ENCODE measurements around the gene TFDP2.

The TFDP2 gene

DNA sequence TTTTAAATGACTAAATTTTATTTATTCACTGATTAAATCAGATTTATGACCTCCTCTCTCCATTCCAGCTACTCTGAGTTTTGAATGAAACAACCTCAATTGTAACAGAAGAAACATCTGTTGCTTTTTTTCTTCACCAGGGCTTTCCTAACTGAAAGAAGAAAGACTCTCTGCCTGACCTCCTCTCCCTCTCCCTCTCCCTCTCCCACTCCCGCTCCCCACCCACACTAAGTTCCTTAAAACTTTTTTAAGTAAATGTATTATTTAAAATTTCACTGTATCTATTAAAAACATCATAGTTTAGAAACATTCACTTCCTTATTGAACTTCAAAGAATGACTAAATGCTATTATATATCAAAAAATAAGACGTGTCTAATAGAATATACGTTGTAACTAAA, 122.0 kb downstream of the TFDP2 start:
- TF ChIP-seq GATA2 (IDR thresholded peaks at IDR 0.05; ENCODE audit: low read depth, low read length), result no peak
- no peak for TF ChIP-seq GATA3 (IDR thresholded peaks at IDR 0.05; ENCODE audit: low read depth, low read length)

DNA sequence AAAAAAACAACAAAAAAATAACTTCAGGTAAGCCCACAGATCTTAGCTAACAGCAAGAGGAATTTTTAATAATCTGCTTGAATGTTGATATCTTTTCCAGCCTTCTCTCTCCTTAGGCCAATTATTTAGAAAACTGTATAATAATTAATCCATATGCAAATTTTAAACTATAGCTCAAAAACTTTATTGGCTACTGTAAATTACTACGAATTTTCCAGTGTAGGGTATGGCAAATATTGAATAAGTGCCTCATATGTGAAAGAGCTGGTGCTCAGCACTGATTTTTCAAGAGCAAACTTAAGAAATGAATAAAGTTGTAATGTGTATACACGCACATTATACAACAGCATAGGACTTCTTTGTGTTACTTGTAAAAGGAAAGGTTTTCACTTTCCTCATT, 123.0 kb downstream of the TFDP2 start:
- TF ChIP-seq GATA2 (IDR thresholded peaks at IDR 0.05; ENCODE audit: low read depth, low read length) (no peak), GATA3 (IDR thresholded peaks at IDR 0.05; ENCODE audit: low read depth, low read length) (no peak)

GRCh38 chr3:142022381-142022780, 127.0 kb downstream of the TFDP2 start:
- TF ChIP-seq GATA3 (IDR thresholded peaks at IDR 0.05; ENCODE audit: low read depth, low read length) (no peak), GATA2 (IDR thresholded peaks at IDR 0.05; ENCODE audit: low read depth, low read length) (no peak)

DNA sequence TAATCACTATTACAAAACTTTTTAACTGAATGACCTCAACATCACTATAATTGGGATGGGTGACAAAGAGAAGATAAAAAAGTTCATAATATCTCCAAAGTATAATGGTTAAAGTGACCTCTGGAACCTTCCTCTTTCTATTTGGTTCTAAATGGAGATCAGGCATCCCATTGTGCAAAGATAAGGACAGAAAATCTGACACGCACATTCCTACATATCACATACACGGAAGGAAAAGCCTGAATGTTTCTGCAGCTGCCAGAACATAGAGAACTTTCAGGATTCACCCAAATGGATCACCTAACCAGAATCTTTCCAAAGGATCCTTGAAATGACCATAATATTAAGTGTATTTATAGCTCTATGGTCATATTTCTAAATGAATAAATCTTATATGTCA, 128.2 kb downstream of the TFDP2 start:
- TF ChIP-seq GATA3 (IDR thresholded peaks at IDR 0.05; ENCODE audit: low read depth, low read length) (no peak), GATA2 (IDR thresholded peaks at IDR 0.05; ENCODE audit: low read depth, low read length) (no peak)

DNA sequence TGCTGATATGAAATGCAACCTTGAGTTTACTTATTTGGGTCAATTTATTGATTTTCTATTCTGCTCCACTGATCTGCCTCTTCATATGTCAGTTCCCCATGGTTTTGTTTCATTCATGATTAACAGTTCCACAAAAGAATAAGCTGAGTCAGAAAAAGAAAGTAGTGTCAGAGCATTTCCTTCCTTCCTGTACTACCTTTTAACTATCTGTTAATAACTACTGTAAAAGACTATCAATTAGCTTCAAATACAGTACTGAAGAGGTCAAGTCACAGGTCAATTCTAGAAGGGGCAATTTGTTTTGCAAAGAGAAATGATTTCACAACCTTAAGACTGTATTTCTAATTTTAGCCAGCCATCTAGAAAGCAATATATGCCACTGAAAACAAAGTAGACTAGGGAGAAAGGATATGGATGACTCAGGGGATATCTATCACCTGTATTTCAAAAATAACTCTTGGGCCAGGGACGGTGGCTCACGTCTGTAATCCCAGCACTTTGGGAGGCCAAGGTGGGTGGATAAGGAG, 129.5 kb downstream of the TFDP2 start:
- no peak for TF ChIP-seq GATA3 (IDR thresholded peaks at IDR 0.05; ENCODE audit: low read depth, low read length)
- TF ChIP-seq GATA2 (IDR thresholded peaks at IDR 0.05; ENCODE audit: low read depth, low read length), result no peak

DNA sequence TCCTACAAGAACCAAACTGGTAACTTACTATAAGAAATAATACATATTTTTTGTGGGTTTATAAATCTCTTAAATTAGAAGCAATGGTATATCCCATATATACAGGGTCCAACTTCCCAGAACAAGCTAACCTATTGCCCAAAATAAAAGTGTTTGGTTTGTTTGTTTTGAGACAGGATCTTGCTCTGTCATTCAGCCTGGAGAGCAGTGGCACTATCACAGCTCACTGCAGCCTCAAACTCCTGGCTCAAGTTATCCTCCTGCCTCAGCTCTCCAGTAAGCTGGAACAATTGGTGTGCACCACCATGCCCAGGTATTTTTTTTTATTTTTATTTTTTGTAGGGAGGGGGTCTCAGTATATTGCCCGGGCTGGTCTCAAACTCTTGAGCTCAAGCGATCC, 135.4 kb downstream of the TFDP2 start:
- TF ChIP-seq GATA2 (IDR thresholded peaks at IDR 0.05; ENCODE audit: low read depth, low read length) (no peak), GATA3 (IDR thresholded peaks at IDR 0.05; ENCODE audit: low read depth, low read length) (no peak)

GRCh38 chr3:142013326-142013980, 135.9 kb downstream of the TFDP2 start:
- TF ChIP-seq GATA2 (IDR thresholded peaks at IDR 0.05; ENCODE audit: low read depth, low read length), result no peak

GRCh38 chr3:142009029-142009428, 140.3 kb downstream of the TFDP2 start:
- no peak for TF ChIP-seq GATA2 (IDR thresholded peaks at IDR 0.05; ENCODE audit: low read depth, low read length)
- no peak for TF ChIP-seq GATA3 (IDR thresholded peaks at IDR 0.05; ENCODE audit: low read depth, low read length)

- TF ChIP-seq GATA3 (IDR thresholded peaks at IDR 0.05; ENCODE audit: low read depth, low read length) (no peak), GATA2 (IDR thresholded peaks at IDR 0.05; ENCODE audit: low read depth, low read length) (no peak)
These were observed 141.5 kb downstream of the TFDP2 start for GRCh38 chr3:142007710-142008399.

DNA sequence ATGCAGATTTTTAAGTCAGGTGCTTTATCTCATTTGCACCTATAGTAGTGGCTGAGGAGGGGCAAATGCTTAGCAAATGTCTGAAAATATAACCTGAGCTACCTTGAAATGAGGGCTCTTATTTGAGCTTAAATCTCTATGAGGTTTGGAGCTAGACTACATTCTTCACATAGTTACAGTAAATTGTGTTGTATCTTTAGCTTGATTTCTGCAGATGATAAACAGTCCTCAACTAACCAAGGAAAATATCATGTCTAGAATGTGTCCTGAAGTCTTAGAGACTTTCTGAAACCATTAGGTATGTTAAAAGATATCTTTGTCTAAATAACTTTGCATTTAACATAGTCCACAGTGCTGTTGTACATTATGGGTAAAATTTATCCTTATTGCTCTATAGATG, 145.3 kb downstream of the TFDP2 start:
- no peak for TF ChIP-seq GATA3 (IDR thresholded peaks at IDR 0.05; ENCODE audit: low read depth, low read length)
- TF ChIP-seq GATA2 (IDR thresholded peaks at IDR 0.05; ENCODE audit: low read depth, low read length), result no peak

- TF ChIP-seq GATA2 (IDR thresholded peaks at IDR 0.05; ENCODE audit: low read depth, low read length) (no peak), GATA3 (IDR thresholded peaks at IDR 0.05; ENCODE audit: low read depth, low read length) (no peak)
These were observed 146.1 kb downstream of the TFDP2 start for GRCh38 chr3:142003291-142003690.

- TF ChIP-seq GATA3 (IDR thresholded peaks at IDR 0.05; ENCODE audit: low read depth, low read length) (no peak), GATA2 (IDR thresholded peaks at IDR 0.05; ENCODE audit: low read depth, low read length) (no peak)
These were observed 148.9 kb downstream of the TFDP2 start for GRCh38 chr3:142000325-142000870.

- TF ChIP-seq GATA3 (IDR thresholded peaks at IDR 0.05; ENCODE audit: low read depth, low read length), result no peak
- TF ChIP-seq GATA2 (IDR thresholded peaks at IDR 0.05; ENCODE audit: low read depth, low read length), result no peak
These were observed 150.6 kb downstream of the TFDP2 start for GRCh38 chr3:141998669-141999290.

DNA sequence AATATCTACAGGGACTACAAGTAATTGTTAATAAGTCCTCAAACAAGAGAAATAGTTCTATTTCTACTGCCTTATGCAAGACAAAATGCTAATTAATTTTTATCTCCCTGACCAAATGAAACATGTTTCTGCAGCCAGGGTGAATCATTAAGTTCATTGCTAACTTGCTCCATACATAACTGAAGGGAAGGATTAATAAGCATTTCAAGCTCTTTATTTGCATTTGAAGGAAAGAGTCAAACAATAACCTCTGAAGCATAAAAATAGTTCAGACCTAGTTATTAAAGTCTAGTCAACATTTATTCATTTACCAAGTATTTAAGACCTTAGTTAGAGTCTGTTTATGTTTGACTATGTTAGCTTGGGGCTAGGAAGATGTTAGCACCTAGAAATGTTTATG, 152.9 kb downstream of the TFDP2 start:
- no peak for TF ChIP-seq GATA2 (IDR thresholded peaks at IDR 0.05; ENCODE audit: low read depth, low read length)

DNA sequence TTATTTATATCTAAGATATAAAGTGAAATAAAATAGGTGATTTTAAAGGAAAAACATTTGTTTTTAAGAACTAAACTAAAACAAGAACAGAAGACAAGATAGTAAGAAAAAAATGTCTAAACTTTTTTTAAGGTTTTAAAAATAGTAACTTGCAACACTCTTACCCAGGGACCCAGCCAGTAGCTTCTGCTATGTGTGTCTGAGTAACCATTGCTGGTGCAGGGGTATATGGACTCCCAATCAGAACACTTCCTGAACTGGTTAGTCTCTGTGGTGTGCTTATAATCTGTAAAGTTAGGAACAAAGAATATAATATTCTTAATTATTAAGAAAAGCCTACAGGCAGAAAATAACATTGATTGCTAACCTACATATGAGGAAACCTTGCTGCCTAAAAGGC, 154.5 kb downstream of the TFDP2 start:
- TF ChIP-seq GATA2 (IDR thresholded peaks at IDR 0.05; ENCODE audit: low read depth, low read length) (no peak), GATA3 (IDR thresholded peaks at IDR 0.05; ENCODE audit: low read depth, low read length) (no peak)
